DMS114 treated with DMSO at 0.1 percent for 48 hours (cell line): Measurements from ENCODE around the gene CTRB1.
"Not testable (repeated sequence)": the region's sequence is repeated elsewhere in the genome, so short reads cannot be mapped to it uniquely, and the experiment has no call there.

Source experiments
- DNase-seq: peaks from one replicate; lab custom pipeline; 2025; ENCODE audit not compliant: unreplicated experiment; lab: John Stamatoyannopoulos, UW

Gene CTRB1

DNA sequence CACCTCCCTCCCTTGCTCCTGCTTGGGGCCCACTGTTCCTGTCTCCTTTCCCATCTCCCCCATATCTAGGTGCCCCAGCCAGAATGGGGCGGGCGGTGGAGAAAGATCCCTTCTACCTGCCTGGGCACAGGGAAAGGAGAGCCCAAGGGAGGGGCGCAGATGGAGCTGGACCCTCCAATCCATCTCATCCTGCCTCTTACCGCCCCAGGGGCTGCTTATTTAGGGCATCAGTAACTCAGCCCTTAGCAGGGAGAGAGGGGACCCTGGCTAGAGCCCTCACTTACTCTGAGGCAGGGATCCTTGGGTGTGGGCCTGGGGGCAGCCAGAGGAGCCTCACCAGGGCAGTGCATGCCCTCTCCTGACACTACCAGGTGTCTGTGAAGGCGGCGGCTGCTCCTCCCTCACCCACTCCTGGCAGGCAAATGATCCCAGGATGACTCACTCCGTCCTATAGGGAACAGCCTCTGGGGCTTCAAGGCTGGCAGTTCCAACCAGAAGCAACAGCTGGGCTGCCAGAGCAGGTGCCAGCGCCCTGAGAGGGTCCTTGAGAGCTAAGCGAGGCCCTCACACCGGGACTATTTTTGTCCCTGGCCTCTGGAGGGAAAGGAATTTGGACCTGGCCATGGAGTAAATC lies 49.0 kb downstream of the CTRB1 start:
- no peak for DNase-seq

DNA sequence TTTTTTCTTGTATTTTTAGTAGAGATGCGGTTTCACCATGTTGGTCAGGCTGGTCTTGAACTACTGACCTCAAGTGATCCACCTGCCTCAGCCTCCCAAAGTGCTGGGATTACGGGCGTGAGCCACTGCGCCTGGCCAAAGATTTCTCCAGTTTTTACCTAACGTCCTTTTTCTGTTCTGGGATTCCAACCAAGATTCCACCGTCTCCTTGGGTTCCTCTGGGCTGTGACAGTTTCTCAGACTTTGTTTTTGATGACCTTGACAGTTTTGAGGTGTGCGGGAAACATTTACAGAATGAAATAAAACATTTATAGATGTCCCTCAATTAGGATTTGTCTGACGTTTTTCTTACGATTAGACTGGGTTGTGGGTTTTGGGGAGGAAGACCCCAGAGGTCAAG lies 50.6 kb downstream of the CTRB1 start:
- DNase-seq = not testable (repeated sequence)

DNA sequence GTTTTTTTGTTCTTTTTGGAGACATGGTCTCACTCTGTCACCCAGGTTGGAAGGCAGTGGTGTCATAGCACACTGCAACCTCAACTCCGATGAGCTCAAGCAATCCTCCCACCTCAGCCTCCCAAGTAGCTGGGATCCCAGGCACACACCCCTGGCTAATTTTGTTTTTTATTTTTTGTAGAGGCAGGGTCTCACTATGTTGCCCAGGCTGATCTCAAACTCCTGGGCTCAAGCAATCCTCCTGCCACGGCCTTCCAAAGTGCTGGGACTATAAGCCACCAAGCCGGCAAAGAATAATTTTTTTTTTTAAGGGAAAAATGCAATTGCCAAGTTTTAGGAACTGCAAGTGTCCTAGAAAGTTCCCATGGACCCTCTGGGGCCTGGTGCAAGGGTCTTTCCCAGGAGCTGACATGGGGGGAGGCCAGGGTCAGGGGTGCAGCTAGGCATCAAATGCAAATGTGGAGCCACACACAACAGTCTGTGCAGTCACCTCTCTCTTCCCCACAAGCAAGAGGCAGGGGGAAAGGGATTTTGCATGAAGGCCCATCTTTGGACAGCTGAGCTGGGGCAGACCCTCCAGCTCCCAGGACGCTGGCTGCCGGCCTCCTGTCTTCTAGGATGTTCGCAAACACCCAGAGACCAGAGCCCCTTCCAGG lies 52.8 kb downstream of the CTRB1 start:
- no peak for DNase-seq

DNA sequence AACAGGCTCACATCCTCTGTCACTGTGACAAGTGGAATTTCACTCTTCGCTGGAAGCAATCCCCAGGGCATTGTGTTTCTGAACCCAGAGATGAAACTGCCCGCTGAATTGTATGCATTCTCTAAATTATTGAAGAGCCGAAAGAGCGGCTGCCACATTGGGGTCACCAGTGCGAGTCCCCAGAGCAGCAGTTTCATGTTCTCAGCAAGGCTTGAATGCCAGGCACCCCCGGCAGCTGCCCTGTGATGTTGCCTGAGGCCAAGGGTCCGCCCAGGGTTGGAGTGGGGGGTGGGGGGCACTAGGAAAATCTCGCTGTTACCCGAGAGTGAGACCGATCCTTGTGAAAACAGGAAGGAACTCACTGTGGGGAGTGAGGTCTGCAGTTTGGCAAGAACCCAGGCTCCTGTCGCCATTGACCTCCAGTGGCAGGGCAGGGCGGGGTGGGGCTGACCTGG lies 53.3 kb downstream of the CTRB1 start:
- no peak for DNase-seq

DNA sequence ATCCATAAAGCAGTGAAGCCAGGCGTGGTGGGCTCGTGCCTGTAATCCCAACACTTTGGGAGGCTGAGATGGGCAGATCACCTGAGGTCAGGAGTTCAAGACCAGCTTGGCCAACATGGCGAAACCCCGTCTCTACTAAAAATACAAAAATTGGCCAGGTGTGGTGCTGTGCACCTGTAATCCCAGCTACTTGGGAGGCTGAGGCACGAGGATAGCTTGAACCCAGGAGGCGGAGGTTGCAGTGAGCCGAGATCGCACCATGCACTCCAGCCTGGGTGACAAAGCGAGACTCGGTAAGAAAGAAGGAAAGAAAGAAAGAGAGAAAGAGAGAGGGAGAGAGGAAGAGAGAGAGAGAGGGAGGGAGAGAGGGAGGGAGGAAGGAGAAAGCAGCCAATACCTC lies 53.8 kb downstream of the CTRB1 start:
- not testable (repeated sequence) for DNase-seq

DNA sequence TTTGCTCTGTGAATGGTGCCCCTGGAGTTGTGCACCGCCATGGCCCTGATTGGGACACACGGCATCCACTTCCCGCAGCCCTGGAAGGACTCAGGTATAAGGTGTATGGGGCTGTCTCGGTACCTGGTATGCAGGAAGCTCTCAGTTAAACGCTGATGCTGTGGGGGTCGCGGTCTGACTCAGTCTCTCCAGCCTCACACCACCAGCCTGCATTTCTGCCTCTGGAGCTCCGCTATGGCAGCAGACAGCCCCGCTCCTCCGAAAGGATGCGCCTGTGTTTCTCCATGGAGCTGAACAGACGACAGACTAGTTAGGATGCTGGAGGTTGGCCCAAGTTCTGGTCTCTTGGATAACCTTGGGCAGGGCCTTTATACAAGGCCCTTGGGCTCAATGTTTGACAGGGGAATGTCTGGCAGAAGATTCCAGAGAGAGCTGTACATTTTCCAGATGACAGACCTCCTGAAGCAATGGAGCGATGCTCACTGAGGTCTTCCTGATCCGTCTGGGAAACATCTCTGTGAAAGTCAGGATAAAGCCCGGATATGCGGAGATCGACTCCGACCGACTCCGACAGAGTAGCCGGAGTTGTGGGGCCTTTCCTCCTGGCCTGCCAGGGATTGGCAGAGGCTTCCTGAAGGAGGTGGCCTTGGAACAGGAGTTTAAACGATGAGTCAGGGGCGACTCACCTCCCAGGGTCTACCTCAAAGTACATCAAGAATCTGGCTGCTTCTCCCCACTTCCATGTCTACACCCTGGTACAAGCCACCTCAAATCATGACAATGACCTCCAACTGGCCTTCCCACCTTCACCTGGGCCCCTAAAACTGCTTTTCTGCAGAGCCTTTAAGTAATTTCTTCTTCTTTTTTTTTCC lies 54.5 kb downstream of the CTRB1 start:
- DNase-seq = no peak
